ENCODE data around the gene MMP10.

DNA sequence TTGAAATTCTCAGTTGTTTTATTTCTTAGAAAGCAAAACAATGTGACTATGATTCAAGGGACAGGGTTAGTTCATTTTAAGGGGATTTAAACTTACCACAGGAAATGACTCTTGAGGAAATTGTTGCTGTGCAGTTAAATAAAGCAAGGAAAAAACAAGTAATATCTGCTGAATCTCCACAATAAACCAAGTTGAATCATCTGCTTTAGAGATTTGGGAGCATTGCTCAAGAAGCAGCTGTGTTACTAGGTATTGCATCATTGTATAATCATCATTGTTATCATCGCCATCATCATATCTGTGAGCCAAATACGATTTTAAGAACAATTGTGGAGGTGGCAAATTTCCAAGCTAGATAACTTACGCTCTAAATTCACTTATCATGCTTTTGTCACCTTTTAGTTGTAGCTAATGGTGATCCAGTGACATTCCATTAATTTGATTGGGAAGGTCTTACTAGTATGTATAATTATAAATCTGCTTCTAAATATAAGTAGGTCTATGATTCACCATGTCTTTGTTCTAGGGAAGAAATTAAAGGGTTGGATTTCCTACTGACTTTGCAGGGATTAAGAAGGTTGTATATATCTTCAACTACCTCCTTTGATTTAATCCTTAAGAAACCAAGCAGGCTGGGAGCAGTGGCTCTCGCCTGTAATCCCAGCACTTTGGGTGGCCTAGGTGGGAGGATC, 19.9 kb downstream of the MMP10 start:
- TF ChIP-seq, protein P1, sequence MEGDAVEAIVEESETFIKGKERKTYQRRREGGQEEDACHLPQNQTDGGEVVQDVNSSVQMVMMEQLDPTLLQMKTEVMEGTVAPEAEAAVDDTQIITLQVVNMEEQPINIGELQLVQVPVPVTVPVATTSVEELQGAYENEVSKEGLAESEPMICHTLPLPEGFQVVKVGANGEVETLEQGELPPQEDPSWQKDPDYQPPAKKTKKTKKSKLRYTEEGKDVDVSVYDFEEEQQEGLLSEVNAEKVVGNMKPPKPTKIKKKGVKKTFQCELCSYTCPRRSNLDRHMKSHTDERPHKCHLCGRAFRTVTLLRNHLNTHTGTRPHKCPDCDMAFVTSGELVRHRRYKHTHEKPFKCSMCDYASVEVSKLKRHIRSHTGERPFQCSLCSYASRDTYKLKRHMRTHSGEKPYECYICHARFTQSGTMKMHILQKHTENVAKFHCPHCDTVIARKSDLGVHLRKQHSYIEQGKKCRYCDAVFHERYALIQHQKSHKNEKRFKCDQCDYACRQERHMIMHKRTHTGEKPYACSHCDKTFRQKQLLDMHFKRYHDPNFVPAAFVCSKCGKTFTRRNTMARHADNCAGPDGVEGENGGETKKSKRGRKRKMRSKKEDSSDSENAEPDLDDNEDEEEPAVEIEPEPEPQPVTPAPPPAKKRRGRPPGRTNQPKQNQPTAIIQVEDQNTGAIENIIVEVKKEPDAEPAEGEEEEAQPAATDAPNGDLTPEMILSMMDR (IDR thresholded peaks at IDR 0.05; ENCODE audit: poor library complexity, severe bottlenecking) = no peak
- TF ChIP-seq EP300 (conservative IDR thresholded peaks at IDR 0.05; ENCODE audit: poor library complexity, severe bottlenecking) = no peak
- TF ChIP-seq, protein P2, sequence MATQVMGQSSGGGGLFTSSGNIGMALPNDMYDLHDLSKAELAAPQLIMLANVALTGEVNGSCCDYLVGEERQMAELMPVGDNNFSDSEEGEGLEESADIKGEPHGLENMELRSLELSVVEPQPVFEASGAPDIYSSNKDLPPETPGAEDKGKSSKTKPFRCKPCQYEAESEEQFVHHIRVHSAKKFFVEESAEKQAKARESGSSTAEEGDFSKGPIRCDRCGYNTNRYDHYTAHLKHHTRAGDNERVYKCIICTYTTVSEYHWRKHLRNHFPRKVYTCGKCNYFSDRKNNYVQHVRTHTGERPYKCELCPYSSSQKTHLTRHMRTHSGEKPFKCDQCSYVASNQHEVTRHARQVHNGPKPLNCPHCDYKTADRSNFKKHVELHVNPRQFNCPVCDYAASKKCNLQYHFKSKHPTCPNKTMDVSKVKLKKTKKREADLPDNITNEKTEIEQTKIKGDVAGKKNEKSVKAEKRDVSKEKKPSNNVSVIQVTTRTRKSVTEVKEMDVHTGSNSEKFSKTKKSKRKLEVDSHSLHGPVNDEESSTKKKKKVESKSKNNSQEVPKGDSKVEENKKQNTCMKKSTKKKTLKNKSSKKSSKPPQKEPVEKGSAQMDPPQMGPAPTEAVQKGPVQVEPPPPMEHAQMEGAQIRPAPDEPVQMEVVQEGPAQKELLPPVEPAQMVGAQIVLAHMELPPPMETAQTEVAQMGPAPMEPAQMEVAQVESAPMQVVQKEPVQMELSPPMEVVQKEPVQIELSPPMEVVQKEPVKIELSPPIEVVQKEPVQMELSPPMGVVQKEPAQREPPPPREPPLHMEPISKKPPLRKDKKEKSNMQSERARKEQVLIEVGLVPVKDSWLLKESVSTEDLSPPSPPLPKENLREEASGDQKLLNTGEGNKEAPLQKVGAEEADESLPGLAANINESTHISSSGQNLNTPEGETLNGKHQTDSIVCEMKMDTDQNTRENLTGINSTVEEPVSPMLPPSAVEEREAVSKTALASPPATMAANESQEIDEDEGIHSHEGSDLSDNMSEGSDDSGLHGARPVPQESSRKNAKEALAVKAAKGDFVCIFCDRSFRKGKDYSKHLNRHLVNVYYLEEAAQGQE (IDR thresholded peaks at IDR 0.05; ENCODE audit: borderline replicate concordance) = no peak
- TF ChIP-seq RAD21 (conservative IDR thresholded peaks at IDR 0.05) = no peak

All from neural cell (in vitro differentiated cells).